OCI-LY1 (cell line): ENCODE data around the gene IFIT3.

Experiments used
- H2AFZ ChIP-seq: fragments of 200-600 bp; sonication (generic), shearing (Covaris generic); 2 replicates; pipeline ENCODE4 v1.6.0; 2014; ENCODE audit warnings: antibody characterized with exemption, mild to moderate bottlenecking, low read length
- H3F3A ChIP-seq: fragments of 200-600 bp; sonication (generic), shearing (Covaris generic); 2 replicates; pipeline ENCODE4 v1.6.0; 2014; ENCODE audit warnings: mild to moderate bottlenecking, antibody characterized with exemption, low read length, moderate library complexity; ENCODE audit not compliant: insufficient read depth
- H3K27ac ChIP-seq: fragments of 200-600 bp; sonication (generic); 2 replicates; pipeline ENCODE4 v1.5.1; 2014; ENCODE audit warnings: low read length, mixed run types, mild to moderate bottlenecking, low read depth; ENCODE audit not compliant: poor library complexity, severe bottlenecking
- H3K27me3 ChIP-seq: fragments of 200-600 bp; sonication (generic); 2 replicates; pipeline ENCODE4 v1.6.0; 2014; ENCODE audit warnings: antibody characterized with exemption, mild to moderate bottlenecking, low read length, moderate library complexity; ENCODE audit not compliant: insufficient read depth
- H3K36me3 ChIP-seq: fragments of 200-600 bp; sonication (generic); 2 replicates; pipeline ENCODE4 v1.6.1; 2014; ENCODE audit warnings: mild to moderate bottlenecking, antibody characterized with exemption, low read length, moderate library complexity, mixed read lengths; ENCODE audit not compliant: insufficient read depth
- H3K4me1 ChIP-seq: fragments of 200-600 bp; sonication (generic); 2 replicates; pipeline ENCODE4 v1.5.1; 2014; ENCODE audit warnings: mild to moderate bottlenecking, low read length, moderate library complexity; ENCODE audit not compliant: insufficient read depth, severe bottlenecking
- H3K4me2 ChIP-seq: fragments of 200-600 bp; sonication (generic), shearing (Covaris generic); 2 replicates; pipeline ENCODE4 v1.6.1; 2014; ENCODE audit warnings: low read length
- H3K4me3 ChIP-seq: fragments of 200-600 bp; sonication (generic); 2 replicates; pipeline ENCODE4 v1.5.1; 2014; ENCODE audit warnings: low read length, low read depth, mild to moderate bottlenecking, mixed read lengths; ENCODE audit not compliant: poor library complexity, severe bottlenecking
- H3K79me2 ChIP-seq: fragments of 200-600 bp; shearing (Covaris generic); 2 replicates; pipeline ENCODE4 v1.6.1; 2016; ENCODE audit warnings: mixed run types, low read length, mixed read lengths; ENCODE audit not compliant: insufficient read depth
- H3K9ac ChIP-seq: fragments of 200-600 bp; sonication (generic), shearing (Covaris generic); 2 replicates; pipeline ENCODE4 v1.6.1; 2014; ENCODE audit warnings: mild to moderate bottlenecking, low read length, mixed read lengths
- H3K9me2 ChIP-seq: fragments of 200-600 bp; sonication (generic), shearing (Covaris generic); 2 replicates; pipeline ENCODE4 v1.6.1; 2014; ENCODE audit warnings: low read depth, mild to moderate bottlenecking, low read length, mixed read lengths
- H3K9me3 ChIP-seq: fragments of 200-600 bp; shearing (Covaris generic); 2 replicates; pipeline ENCODE4 v1.6.1; 2014; ENCODE audit warnings: low read length, mixed read lengths
- H4K20me1 ChIP-seq: fragments of 200-600 bp; sonication (generic), shearing (Covaris generic); 2 replicates; pipeline ENCODE4 v1.6.0; 2016; ENCODE audit warnings: mild to moderate bottlenecking, low read length; ENCODE audit not compliant: insufficient read depth
- EZH2 ChIP-seq: fragments of 200-600 bp; sonication (generic), shearing (Covaris generic); IDR thresholded peaks from 2 replicates; pipeline ENCODE4 v1.8.0; 2017; ENCODE audit warnings: borderline replicate concordance, mixed run types, mild to moderate bottlenecking, antibody characterized with exemption, low read length, moderate library complexity, mixed read lengths
- TF ChIP-seq, protein P1 (sequence below): fragments of 200-600 bp; sonication (generic), shearing (Covaris generic); IDR thresholded peaks from 2 replicates; pipeline ENCODE4 v1.5.1; 2017; ENCODE audit warnings: mild to moderate bottlenecking, antibody characterized with exemption, low read length, moderate library complexity, mixed read lengths

The IFIT3 gene

GRCh38 chr10:89357096-89357495, 29.3 kb downstream of the IFIT3 start:
- no peaks in the 10 kb centered on the region for H4K20me1 ChIP-seq
- TF ChIP-seq EZH2 = no peak
- TF ChIP-seq, protein P1, sequence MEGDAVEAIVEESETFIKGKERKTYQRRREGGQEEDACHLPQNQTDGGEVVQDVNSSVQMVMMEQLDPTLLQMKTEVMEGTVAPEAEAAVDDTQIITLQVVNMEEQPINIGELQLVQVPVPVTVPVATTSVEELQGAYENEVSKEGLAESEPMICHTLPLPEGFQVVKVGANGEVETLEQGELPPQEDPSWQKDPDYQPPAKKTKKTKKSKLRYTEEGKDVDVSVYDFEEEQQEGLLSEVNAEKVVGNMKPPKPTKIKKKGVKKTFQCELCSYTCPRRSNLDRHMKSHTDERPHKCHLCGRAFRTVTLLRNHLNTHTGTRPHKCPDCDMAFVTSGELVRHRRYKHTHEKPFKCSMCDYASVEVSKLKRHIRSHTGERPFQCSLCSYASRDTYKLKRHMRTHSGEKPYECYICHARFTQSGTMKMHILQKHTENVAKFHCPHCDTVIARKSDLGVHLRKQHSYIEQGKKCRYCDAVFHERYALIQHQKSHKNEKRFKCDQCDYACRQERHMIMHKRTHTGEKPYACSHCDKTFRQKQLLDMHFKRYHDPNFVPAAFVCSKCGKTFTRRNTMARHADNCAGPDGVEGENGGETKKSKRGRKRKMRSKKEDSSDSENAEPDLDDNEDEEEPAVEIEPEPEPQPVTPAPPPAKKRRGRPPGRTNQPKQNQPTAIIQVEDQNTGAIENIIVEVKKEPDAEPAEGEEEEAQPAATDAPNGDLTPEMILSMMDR = no peak
- H3K9me3 ChIP-seq = no peaks in the 10 kb centered on the region
- H3K9me2 ChIP-seq = no peaks in the 10 kb centered on the region
- no peaks in the 10 kb centered on the region for H3K27me3 ChIP-seq
- H3K4me1 ChIP-seq = no peaks in the 10 kb centered on the region
- H3F3A ChIP-seq = no peaks in the 10 kb centered on the region
- no peak overlapping the region for H3K4me3 ChIP-seq
- H3K79me2 ChIP-seq = no peaks in the 10 kb centered on the region
- H2AFZ ChIP-seq = no peak overlapping the region
- H3K9ac ChIP-seq = no peak overlapping the region
- no peak overlapping the region for H3K27ac ChIP-seq
- H3K36me3 ChIP-seq = no peaks in the 10 kb centered on the region
- no peak overlapping the region for H3K4me2 ChIP-seq

GRCh38 chr10:89357975-89358374, 30.2 kb downstream of the IFIT3 start:
- H3K4me3 ChIP-seq = no peak overlapping the region
- H4K20me1 ChIP-seq = no peaks in the 10 kb centered on the region
- H2AFZ ChIP-seq = no peak overlapping the region
- H3K9ac ChIP-seq = no peak overlapping the region
- H3K36me3 ChIP-seq = no peaks in the 10 kb centered on the region
- H3K9me2 ChIP-seq = no peaks in the 10 kb centered on the region
- H3K79me2 ChIP-seq = no peaks in the 10 kb centered on the region
- H3K4me2 ChIP-seq = no peak overlapping the region
- H3K27me3 ChIP-seq = no peaks in the 10 kb centered on the region
- H3K4me1 ChIP-seq = no peaks in the 10 kb centered on the region
- H3K27ac ChIP-seq = no peak overlapping the region
- no peak for TF ChIP-seq EZH2
- TF ChIP-seq, protein P1 = no peak
- H3F3A ChIP-seq = no peaks in the 10 kb centered on the region
- H3K9me3 ChIP-seq = no peaks in the 10 kb centered on the region

DNA sequence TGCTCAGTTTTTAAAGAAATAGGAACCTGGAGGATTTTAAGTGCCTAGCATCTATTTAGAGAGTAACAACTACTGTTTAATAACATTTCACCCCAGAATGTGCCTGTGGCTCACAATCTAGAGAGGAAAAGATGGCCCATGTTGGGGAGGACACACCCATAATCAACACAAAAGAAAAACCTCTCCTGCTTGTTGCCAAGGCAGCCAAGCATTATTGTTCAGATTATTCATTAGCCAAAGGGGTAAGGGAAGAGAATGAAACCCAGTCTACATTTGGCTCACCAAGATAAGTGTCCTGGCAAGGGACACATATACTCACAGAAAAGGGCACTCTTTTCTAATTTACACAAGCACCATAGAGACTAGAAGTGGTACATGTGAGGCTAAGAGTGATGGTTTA, 32.4 kb downstream of the IFIT3 start:
- no peaks in the 10 kb centered on the region for H3K27me3 ChIP-seq
- no peak overlapping the region for H2AFZ ChIP-seq
- H3K79me2 ChIP-seq = no peaks in the 10 kb centered on the region
- H3K36me3 ChIP-seq = no peaks in the 10 kb centered on the region
- H3K9me3 ChIP-seq = no peaks in the 10 kb centered on the region
- TF ChIP-seq EZH2 = no peak
- TF ChIP-seq, protein P1 = no peak
- H3K4me3 ChIP-seq = no peak overlapping the region
- no peaks in the 10 kb centered on the region for H3F3A ChIP-seq
- H3K9ac ChIP-seq = no peak overlapping the region
- no peaks in the 10 kb centered on the region for H3K9me2 ChIP-seq
- no peak overlapping the region for H3K4me2 ChIP-seq
- H3K4me1 ChIP-seq = no peaks in the 10 kb centered on the region
- H4K20me1 ChIP-seq = no peaks in the 10 kb centered on the region
- H3K27ac ChIP-seq = no peak overlapping the region
